ENCODE data around the gene AGER.
"Not testable (repeated sequence)": the region's sequence is repeated elsewhere in the genome, so short reads cannot be mapped to it uniquely, and the experiment has no call there.

AGER gene

GRCh38 chr6:32148289-32149091 is 35.6 kb downstream of the AGER start:
- DNase-seq (ENCODE audit: low spot score), result no peak

- DNase-seq (ENCODE audit: low spot score), result no peak
These were observed 36.5 kb downstream of the AGER start for GRCh38 chr6:32147401-32148132.

- DNase-seq (ENCODE audit: low spot score), result no peak
These were observed 37.4 kb downstream of the AGER start for GRCh38 chr6:32146687-32147086.

- DNase-seq (ENCODE audit: low spot score), result no peak
These were observed 37.8 kb downstream of the AGER start for GRCh38 chr6:32146287-32146686.

GRCh38 chr6:32144238-32144637 is 39.8 kb downstream of the AGER start:
- not testable (repeated sequence) for DNase-seq (ENCODE audit: low spot score)

GRCh38 chr6:32140420-32141046 is 43.5 kb downstream of the AGER start:
- no peak for DNase-seq (ENCODE audit: low spot score)

- DNase-seq (ENCODE audit: low spot score), result no peak
These were observed 44.5 kb downstream of the AGER start for GRCh38 chr6:32139590-32139989.

- DNase-seq (ENCODE audit: low spot score), result no peak
These were observed 46.6 kb downstream of the AGER start for GRCh38 chr6:32137454-32137853.

GRCh38 chr6:32133786-32134185 is 50.3 kb downstream of the AGER start:
- no peak for DNase-seq (ENCODE audit: low spot score)

GRCh38 chr6:32132110-32132509 is 51.9 kb downstream of the AGER start:
- DNase-seq (ENCODE audit: low spot score), result no peak

GRCh38 chr6:32131439-32131948 is 52.6 kb downstream of the AGER start:
- DNase-seq (ENCODE audit: low spot score), result no peak
